NCI-H748 (cell line): ENCODE data around the gene PPME1.
A peak's percentile ranks its signal among the peaks of the same experiment; 100 is the strongest.

Source experiments
- DNase-seq: peaks from one replicate; lab custom pipeline; 2025; ENCODE audit not compliant: unreplicated experiment; lab: John Stamatoyannopoulos, UW

Gene PPME1

DNA sequence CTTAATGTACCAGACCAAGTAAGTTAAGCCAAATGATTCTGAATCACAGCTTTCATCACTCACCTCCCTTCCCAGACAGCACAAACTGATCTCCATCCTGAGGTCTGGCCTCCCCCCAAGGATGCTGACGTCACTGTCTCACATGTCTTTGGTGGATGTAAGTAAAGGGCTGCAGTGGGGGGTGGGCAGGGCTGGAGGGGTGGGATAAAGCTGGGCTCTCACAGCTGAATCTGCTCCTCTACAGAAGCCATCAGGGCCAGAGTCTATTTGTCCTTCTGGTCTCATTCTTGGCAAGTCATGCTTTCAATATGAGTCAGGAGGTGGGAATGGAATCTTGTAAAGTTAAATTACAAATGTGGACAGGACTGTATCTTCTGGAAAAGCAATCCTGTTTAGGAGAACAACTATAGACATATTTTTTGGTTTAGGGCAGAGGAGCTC lies 107.7 kb downstream of the PPME1 start:
- no peak for DNase-seq

DNA sequence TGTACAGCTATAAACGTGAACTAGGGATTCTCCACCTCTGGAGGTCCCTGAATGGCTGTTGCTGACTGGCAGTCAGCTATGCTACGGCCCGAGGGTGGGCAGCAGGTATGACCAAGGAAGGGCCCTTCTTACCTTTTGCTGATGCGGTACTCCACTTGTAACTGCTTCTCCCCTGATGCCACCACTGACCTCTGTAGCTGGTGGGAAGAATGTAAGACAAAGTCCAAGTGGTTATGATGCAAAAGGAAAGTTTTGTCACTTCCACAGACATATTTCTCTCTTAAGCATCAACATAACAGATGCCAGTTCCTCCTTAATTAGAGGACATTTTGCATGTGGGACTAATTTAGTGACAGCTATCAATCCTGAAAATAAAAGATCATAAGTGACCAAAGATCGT lies 108.2 kb downstream of the PPME1 start:
- DNase-seq = no peak

DNA sequence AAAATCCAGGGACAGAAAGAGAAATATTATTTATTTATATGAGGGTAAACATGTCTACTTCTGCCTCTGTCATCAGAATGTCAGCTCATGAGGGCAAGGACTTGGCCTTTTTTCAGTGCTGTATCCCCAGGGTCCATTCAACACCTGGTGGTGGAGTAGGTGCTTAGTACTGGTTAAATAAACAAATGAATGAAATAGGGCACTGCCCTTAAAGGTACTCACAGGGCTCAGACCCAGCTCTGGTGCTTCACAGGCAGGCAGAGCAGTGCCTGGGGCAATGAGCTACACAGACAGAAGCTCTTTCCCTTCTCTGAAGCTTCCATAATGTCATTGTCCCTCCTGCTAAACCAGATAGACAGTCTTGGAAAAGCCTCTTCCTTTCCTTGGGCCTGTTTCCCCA lies 109.4 kb downstream of the PPME1 start:
- DNase-seq = peak; percentile 16

DNA sequence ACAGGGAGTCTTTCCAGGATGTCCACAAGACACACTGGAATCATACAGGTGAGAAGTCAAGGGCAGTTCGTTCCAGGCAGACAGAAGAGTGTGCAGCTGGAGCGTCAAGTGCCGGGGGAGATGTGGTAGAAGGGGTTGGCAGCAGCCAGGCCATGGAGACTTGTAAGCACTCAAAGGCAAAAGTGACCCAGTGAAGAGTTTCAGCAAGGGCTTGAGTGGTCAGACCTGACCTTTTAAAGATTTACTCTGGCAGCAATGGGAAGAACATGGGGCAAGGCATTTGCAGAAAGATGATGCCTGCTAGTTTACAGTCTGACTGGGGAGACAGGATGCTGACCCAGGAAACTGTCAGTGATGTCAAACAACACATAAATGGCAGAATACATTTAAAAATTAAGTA lies 111.3 kb downstream of the PPME1 start:
- no peak for DNase-seq

DNA sequence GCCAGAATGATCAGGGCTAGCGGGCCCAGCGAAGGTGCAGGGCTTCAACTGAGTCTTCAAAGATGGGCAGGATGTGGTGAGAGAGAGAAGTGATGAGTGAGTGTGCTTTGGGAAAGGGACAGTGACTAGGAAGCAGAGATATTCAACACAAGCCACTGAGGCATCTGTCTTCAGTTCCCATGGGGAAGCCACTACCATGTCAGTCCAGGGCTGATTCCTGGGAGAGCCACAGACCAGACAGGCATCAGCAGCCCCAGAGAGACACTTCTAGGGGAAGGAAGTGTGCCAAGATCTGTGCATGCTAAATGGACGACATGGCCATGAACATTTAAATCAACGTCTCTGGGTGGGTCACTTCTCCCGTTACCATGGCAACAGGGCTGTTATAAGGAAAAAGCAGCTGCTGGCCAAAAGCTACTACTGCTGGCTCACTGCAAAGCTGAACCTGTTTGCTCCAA lies 111.9 kb downstream of the PPME1 start:
- peak; percentile 49 for DNase-seq

DNA sequence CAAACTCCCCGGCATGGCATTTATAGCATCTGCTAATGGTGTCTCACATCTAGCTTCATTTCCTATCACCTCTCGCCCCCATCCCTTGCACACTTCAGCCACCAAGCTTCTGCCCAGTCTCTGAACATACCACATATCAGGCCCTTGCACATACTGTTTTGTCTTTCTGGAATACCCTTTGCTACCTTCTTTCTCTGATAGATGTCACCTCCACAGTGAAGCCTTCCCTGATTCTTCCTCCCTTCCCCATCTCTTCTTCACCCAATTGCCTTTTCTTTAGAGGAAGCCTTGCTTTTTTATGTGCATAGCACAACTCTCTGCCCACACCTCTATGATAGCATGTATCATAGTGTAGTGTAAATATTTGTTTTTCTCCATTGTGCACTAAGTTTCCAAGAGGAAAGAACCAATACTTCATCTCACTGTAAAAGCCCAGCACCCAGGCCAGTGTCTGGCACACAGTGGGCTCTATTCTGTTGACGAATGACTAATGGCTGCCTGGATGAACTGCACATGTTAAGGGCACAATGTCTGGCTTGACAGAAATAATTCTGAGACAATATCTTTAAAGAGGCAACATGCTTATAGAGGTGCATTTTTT lies 112.6 kb downstream of the PPME1 start:
- DNase-seq = peak; percentile 5

DNA sequence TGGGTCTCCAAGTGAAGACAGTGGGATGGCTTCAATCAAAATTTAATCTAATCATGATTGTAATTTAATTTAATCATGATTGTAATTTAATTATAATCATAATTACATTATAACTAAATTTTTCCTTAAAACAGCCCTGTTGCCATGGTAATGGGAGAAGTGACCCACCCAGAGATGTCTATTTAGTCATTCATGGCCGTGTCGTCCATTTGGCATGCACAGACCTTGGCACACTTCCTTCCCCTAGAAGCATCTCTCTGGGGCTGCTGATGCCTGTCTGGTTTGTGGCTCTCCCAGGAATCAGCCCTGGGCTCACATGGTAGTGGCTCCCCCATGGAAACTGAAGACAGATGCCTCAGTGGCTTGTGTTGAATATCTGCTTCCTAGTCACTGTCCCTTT lies 113.4 kb downstream of the PPME1 start:
- DNase-seq = no peak

DNA sequence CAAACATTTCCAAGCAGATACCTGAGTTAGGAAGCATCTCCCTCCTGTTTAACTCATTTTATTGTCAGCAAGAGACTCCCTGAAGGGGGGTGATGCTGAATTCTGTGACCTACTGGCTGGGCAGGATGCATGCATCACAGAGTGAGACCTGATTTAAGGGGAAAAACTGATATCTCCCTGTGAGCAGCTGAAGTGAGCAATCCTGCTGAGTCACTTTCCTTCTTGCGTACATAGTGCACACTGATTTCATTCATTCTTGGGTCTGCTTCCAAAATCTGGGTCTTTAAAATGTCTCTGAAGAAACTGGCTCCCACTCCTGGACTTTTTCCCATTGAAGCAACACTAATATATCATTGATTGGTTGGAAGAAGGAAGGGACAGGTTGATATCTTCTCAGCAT lies 117.1 kb downstream of the PPME1 start:
- no peak for DNase-seq

DNA sequence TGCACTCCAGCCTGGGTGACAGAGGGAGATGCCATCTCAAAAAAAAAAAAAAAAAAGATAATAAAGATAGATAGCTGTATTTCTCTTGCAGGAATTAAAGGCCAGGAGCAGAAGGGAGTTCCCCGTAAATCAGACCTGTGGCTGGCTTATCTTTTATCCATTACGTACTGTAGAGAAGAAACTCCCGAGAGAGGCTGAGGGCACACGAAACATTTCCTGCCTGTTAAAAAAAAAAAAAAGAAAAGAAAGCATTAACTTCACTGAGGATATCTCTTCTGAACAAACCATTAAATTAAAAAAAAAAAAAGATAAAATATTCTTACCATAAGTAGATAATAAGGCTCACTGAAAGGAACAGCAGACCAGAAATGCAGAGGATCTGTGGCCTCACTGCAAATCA lies 117.8 kb downstream of the PPME1 start:
- DNase-seq = no peak

DNA sequence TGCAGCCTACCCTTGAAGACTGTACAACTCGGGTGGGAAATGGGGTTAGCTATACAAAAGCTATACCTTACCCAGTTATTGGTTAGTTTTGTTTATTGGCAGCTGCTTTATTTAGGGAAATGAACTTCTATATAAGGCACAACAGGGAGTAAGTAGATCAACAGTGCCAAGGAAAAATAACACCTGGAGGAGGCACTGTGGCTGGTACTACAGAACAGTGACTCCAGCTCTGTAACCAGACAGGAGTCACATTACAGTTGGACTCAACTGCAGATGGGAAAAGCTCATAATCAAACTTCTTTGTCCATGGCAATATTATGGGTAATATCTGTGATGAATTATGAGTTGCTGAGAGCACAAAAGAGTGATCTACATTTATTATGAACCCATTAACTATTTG lies 126.4 kb downstream of the PPME1 start:
- no peak for DNase-seq

DNA sequence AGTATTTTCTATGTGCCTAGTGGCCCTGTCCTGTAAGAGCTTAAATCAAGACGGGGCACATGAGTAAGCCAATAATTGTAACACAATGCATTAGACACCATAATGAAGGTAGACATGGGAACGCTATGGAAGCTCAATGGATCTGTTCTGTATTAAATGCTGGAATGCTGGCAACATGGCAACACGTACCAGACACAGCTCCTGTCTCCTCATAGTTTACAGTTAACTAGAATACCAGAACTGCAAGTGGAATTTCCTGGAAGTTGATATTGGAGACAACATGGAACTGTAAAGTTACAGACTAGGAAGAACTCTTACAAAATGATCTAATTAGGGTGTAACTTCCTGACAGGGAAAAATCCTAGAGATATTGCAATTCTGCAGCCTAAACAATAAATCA lies 127.9 kb downstream of the PPME1 start:
- DNase-seq = no peak
